ENCODE results near the gene CDKAL1.
"Not testable (repeated sequence)": the region's sequence is repeated elsewhere in the genome, so short reads cannot be mapped to it uniquely, and the experiment has no call there.

CDKAL1 gene

GRCh38 chr6:21087188-21087587, 552.9 kb downstream of the CDKAL1 start:
- Histone ChIP-seq H3K4me3 (no peak overlapping the region), H3K27ac (no peak overlapping the region)
- no peak for DNase-seq (ENCODE audit: low spot score)
- no peak for TF ChIP-seq CTCF (IDR thresholded peaks at IDR 0.05)

GRCh38 chr6:21091411-21091810, 557.2 kb downstream of the CDKAL1 start:
- no peak for DNase-seq (ENCODE audit: low spot score)
- H3K27ac ChIP-seq: no peak overlapping the region
- no peak for TF ChIP-seq CTCF (IDR thresholded peaks at IDR 0.05)

GRCh38 chr6:21092231-21092772, 558.0 kb downstream of the CDKAL1 start:
- H3K27ac ChIP-seq; DNase-seq (ENCODE audit: low spot score); H3K4me3 ChIP-seq: not testable (repeated sequence)

More at GRCh38 chr6:21091411-21091810, 557.2 kb downstream of the CDKAL1 start:
- no peak overlapping the region for H3K4me3 ChIP-seq

- DNase-seq (ENCODE audit: low spot score): no peak
- no peak for TF ChIP-seq CTCF (IDR thresholded peaks at IDR 0.05)
- Histone ChIP-seq H3K27ac (no peak overlapping the region), H3K4me3 (no peak overlapping the region)
These were observed 561.2 kb downstream of the CDKAL1 start for GRCh38 chr6:21095462-21095861.

- Histone ChIP-seq H3K4me3 (no peak overlapping the region), H3K27ac (no peak overlapping the region)
- no peak for TF ChIP-seq CTCF (IDR thresholded peaks at IDR 0.05)
- no peak for DNase-seq (ENCODE audit: low spot score)
These were observed 563.9 kb downstream of the CDKAL1 start for GRCh38 chr6:21098134-21098533.

GRCh38 chr6:21098744-21099143, 564.5 kb downstream of the CDKAL1 start:
- DNase-seq (ENCODE audit: low spot score): no peak
- H3K4me3 ChIP-seq: no peak overlapping the region
- H3K27ac ChIP-seq: no peak overlapping the region
- no peak for TF ChIP-seq CTCF (IDR thresholded peaks at IDR 0.05)

- Histone ChIP-seq H3K27ac (no peak overlapping the region), H3K4me3 (no peak overlapping the region)
- DNase-seq (ENCODE audit: low spot score): no peak
- TF ChIP-seq CTCF (IDR thresholded peaks at IDR 0.05): no peak
These were observed 565.4 kb downstream of the CDKAL1 start for GRCh38 chr6:21099338-21100314.

Data from coronary artery (tissue), 2 donors.